Osteoblast (primary cell): ENCODE results near the gene DPP6. TPM values are rescaled to one million over a fixed set of nuclear protein-coding genes. Genes with fewer than 3 reads are reported as not detected.

ENCODE experiments used
- DNase-seq: peaks from one replicate; pipeline ENCODE4 v3.0.0; 2011; ENCODE audit warnings: low spot score, mixed read lengths; ENCODE audit not compliant: insufficient read length; ENCODE audit errors: missing footprints
- H2AFZ ChIP-seq: 2 replicates; pipeline ENCODE4 v1.6.0; 2011; ENCODE audit warnings: mild to moderate bottlenecking, low read length
- H3K27ac ChIP-seq: 2 replicates; pipeline ENCODE4 v1.5.1; 2011; ENCODE audit warnings: mild to moderate bottlenecking, low read depth, low read length, moderate library complexity
- H3K27me3 ChIP-seq: 2 replicates; pipeline ENCODE4 v1.6.0; 2012; ENCODE audit warnings: mild to moderate bottlenecking, control low read depth, inconsistent platforms, low read length, moderate library complexity; ENCODE audit not compliant: insufficient read depth
- H3K36me3 ChIP-seq: 2 replicates; pipeline ENCODE4 v1.5.1; 2011; ENCODE audit warnings: mild to moderate bottlenecking, low read length, control low read depth, moderate library complexity; ENCODE audit not compliant: insufficient read depth
- H3K4me1 ChIP-seq: 2 replicates; pipeline ENCODE4 v1.5.1; 2011; ENCODE audit warnings: mild to moderate bottlenecking, low read length, control low read depth, moderate library complexity; ENCODE audit not compliant: insufficient read depth
- H3K4me2 ChIP-seq: 2 replicates; pipeline ENCODE4 v1.6.0; 2011; ENCODE audit warnings: mild to moderate bottlenecking, low read length; ENCODE audit not compliant: insufficient read depth
- H3K4me3 ChIP-seq: fragments of 200-600 bp; sonication (generic); 3 replicates; pipeline ENCODE4 v1.5.1; 2012; ENCODE audit warnings: mild to moderate bottlenecking, low read length, inconsistent platforms; ENCODE audit not compliant: insufficient read depth
- H3K79me2 ChIP-seq: 2 replicates; pipeline ENCODE4 v1.6.0; 2012; ENCODE audit warnings: mild to moderate bottlenecking, low read length, control low read depth, inconsistent platforms; ENCODE audit not compliant: insufficient read depth
- H3K9me3 ChIP-seq: 2 replicates; pipeline ENCODE4 v1.5.1; 2011; ENCODE audit warnings: low read depth, low read length, control low read depth
- H4K20me1 ChIP-seq: 2 replicates; pipeline ENCODE4 v1.6.0; 2012; ENCODE audit warnings: mild to moderate bottlenecking, low read length, control low read depth; ENCODE audit not compliant: insufficient read depth
- CTCF ChIP-seq: IDR thresholded peaks from 2 replicates; pipeline ENCODE4 v1.5.1; 2011; ENCODE audit warnings: mild to moderate bottlenecking, low read depth, low read length, moderate library complexity; ENCODE audit errors: extremely low read depth
- total RNA-seq: library from RNA; depleted of rRNA; stranded (reverse); fragments of >200 nt; gene quantifications from 2 replicates; pipeline ENCODE4 v1.2.3, GENCODE V29; 2012

DPP6 gene
- total RNA-seq, 1 donor: not detected

- no peaks in the 10 kb centered on the region for H3K27me3 ChIP-seq
- no peak overlapping the region for H3K27ac ChIP-seq
- no peaks in the 10 kb centered on the region for H3K4me1 ChIP-seq
- no peaks in the 10 kb centered on the region for H3K36me3 ChIP-seq
- H2AFZ ChIP-seq: no peak overlapping the region
- H3K9me3 ChIP-seq: peaks cover 2% of the 10 kb centered on the region
- H3K4me3 ChIP-seq: no peak overlapping the region
- H3K4me2 ChIP-seq: no peak overlapping the region
- no peak for TF ChIP-seq CTCF
- H4K20me1 ChIP-seq: no peaks in the 10 kb centered on the region
- no peaks in the 10 kb centered on the region for H3K79me2 ChIP-seq
- no peak for DNase-seq
Observed at GRCh38 chr7:154469652-154470051, 417.5 kb downstream of the DPP6 start.

- no peak overlapping the region for H3K4me3 ChIP-seq
- DNase-seq: no peak
- H3K9me3 ChIP-seq: no peaks in the 10 kb centered on the region
- no peak overlapping the region for H3K27ac ChIP-seq
- no peaks in the 10 kb centered on the region for H3K36me3 ChIP-seq
- no peaks in the 10 kb centered on the region for H3K79me2 ChIP-seq
- no peaks in the 10 kb centered on the region for H3K27me3 ChIP-seq
- no peak for TF ChIP-seq CTCF
- H3K4me2 ChIP-seq: no peak overlapping the region
- no peak overlapping the region for H2AFZ ChIP-seq
- no peaks in the 10 kb centered on the region for H4K20me1 ChIP-seq
- H3K4me1 ChIP-seq: no peaks in the 10 kb centered on the region
Observed at GRCh38 chr7:154472343-154472742, 420.1 kb downstream of the DPP6 start.

- DNase-seq: no peak
- no peak for TF ChIP-seq CTCF
- Histone ChIP-seq H4K20me1 (no peaks in the 10 kb centered on the region), H3K36me3 (no peaks in the 10 kb centered on the region), H3K4me2 (no peak overlapping the region), H3K4me3 (no peak overlapping the region), H3K4me1 (no peaks in the 10 kb centered on the region), H3K79me2 (no peaks in the 10 kb centered on the region), H2AFZ (no peak overlapping the region), H3K27me3 (no peaks in the 10 kb centered on the region), H3K27ac (no peak overlapping the region), H3K9me3 (no peaks in the 10 kb centered on the region)
Observed at GRCh38 chr7:154473360-154473759, 421.2 kb downstream of the DPP6 start.

- Histone ChIP-seq H2AFZ (no peak overlapping the region), H3K4me3 (no peak overlapping the region), H3K4me1 (no peaks in the 10 kb centered on the region), H3K79me2 (no peaks in the 10 kb centered on the region), H3K27me3 (no peaks in the 10 kb centered on the region), H3K36me3 (no peaks in the 10 kb centered on the region), H3K27ac (no peak overlapping the region), H3K4me2 (no peak overlapping the region), H4K20me1 (no peaks in the 10 kb centered on the region), H3K9me3 (no peaks in the 10 kb centered on the region)
- no peak for DNase-seq
- no peak for TF ChIP-seq CTCF
Observed at GRCh38 chr7:154474903-154475520, 422.8 kb downstream of the DPP6 start.
